Fibroblast of mammary gland (primary cell): Measurements from ENCODE around the gene PRIM2.
"Not testable (repeated sequence)": the region's sequence is repeated elsewhere in the genome, so short reads cannot be mapped to it uniquely, and the experiment has no call there.

Source experiments
- DNase-seq: peaks from one replicate; pipeline ENCODE4 v3.0.0-alpha.2; 2010; ENCODE audit warnings: low read depth
- H3K4me3 ChIP-seq: 2 replicates; pipeline ENCODE4 v1.5.1; 2011; ENCODE audit warnings: low read depth, mild to moderate bottlenecking, low read length, moderate library complexity; ENCODE audit not compliant: control insufficient read depth
- TF ChIP-seq, protein P1 (sequence below): conservative IDR thresholded peaks from 2 replicates; pipeline ENCODE4 v1.5.1; 2011; ENCODE audit warnings: low read depth, low read length, inconsistent platforms; ENCODE audit not compliant: control insufficient read depth, insufficient read depth

The PRIM2 gene

DNA sequence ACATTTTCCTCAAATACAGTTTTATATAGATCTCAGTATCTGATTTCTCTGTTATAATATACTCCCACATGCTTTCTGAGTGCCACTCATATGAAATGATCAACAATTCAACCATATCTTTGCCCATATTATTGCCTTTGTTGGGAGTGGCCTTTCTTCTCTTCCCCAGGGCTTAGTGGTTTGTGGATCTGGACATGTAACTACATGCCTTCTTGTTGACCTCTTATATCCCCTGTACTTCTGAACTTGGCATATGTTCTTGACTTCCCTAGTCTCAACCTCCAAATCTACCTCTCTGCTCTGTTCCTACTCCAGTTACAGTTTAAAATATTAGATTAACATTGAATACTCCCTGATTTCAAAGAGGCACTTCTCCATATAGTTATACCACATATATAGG lies 34.3 kb upstream of the PRIM2 start:
- TF ChIP-seq, protein P1, sequence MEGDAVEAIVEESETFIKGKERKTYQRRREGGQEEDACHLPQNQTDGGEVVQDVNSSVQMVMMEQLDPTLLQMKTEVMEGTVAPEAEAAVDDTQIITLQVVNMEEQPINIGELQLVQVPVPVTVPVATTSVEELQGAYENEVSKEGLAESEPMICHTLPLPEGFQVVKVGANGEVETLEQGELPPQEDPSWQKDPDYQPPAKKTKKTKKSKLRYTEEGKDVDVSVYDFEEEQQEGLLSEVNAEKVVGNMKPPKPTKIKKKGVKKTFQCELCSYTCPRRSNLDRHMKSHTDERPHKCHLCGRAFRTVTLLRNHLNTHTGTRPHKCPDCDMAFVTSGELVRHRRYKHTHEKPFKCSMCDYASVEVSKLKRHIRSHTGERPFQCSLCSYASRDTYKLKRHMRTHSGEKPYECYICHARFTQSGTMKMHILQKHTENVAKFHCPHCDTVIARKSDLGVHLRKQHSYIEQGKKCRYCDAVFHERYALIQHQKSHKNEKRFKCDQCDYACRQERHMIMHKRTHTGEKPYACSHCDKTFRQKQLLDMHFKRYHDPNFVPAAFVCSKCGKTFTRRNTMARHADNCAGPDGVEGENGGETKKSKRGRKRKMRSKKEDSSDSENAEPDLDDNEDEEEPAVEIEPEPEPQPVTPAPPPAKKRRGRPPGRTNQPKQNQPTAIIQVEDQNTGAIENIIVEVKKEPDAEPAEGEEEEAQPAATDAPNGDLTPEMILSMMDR = no peak

GRCh38 chr6:57283911-57284455 lies 33.4 kb upstream of the PRIM2 start:
- TF ChIP-seq, protein P1 = no peak
- peak; percentile 20 for DNase-seq
- H3K4me3 ChIP-seq = no peak overlapping the region

More for the DNA sequence above, 34.3 kb upstream of the PRIM2 start:
- peak; percentile 42 for DNase-seq
- no peak overlapping the region for H3K4me3 ChIP-seq

DNA sequence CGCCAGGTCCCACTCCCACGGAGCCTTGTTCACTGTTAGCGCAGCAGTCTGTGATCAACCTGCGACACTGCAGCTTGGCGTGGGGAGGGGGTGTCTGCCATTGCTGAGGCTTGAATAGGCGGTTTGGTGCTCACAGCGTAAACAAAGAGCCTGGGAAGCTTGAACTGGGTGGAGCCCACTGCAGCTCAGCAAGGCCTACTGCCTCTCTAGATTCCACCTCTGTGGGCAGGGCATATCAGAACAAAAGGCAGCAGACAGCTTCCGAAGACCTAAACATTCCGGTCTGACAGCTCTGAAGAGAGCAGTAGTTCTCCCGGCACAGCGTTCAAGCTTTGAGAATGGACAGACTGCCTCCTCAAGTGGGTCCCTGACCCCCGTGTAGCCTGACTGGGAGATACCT lies 29.3 kb upstream of the PRIM2 start:
- DNase-seq, H3K4me3 ChIP-seq: not testable (repeated sequence)

DNA sequence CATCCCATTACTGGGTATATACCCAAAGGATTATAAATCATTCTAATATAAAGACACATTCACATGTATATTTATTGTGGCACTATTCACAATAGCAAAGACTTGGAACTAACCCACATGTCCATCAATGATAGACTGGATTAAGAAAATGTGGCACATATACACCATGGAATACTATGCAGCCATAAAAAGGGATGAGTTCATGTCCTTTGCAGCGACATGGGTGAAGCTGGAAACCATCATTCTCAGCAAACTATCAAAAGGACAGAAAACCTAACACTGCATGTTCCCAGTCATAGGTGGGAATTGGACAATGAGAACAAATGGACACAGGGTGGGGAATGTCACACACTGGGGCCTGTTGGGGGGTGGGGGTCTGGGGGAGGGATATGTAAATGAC lies 24.0 kb upstream of the PRIM2 start:
- not testable (repeated sequence) for DNase-seq, H3K4me3 ChIP-seq

GRCh38 chr6:57294862-57295445 lies 22.5 kb upstream of the PRIM2 start:
- DNase-seq = peak; percentile 33
- H3K4me3 ChIP-seq = no peak overlapping the region
- TF ChIP-seq, protein P1 = no peak

DNA sequence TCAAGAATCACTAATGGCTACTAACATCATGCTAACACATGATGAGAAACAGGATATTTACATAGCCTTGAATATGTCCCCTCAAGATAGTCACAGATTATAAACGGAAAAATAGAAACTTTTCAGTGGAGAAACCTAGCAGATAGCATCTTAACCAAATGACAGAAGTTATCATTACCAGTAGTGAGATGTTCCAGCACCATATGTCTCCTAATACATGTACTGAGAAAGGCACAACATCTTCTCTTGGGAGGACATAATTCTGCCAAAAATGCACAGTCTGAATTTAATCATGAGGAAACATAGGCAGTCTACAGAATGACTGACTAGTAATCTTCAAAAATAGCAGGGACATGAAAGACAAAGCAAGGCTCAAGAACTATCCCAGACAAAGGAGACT lies 19.9 kb upstream of the PRIM2 start:
- H3K4me3 ChIP-seq = no peak overlapping the region
- no peak for DNase-seq
- TF ChIP-seq, protein P1 = no peak

DNA sequence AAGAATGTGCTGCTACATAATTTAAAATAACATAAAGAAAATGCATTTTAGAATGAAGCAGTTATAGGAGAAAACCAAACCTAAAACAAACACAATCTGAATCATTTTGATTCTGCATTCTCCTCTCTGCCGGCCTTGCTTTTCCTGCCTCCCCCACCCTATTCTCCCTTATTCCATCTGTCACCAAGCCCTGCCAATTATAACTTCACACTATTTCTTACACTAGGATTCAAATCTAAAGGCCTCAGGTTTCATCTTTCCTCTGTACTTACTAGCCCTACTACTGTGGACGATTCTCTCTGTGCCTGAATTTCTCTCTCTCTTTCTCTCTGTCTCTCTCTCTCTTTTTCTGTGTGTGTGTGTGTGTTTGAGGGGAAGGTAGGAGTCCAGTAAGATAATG lies 18.7 kb upstream of the PRIM2 start:
- H3K4me3 ChIP-seq = no peak overlapping the region
- TF ChIP-seq, protein P1 = no peak
- DNase-seq = no peak

DNA sequence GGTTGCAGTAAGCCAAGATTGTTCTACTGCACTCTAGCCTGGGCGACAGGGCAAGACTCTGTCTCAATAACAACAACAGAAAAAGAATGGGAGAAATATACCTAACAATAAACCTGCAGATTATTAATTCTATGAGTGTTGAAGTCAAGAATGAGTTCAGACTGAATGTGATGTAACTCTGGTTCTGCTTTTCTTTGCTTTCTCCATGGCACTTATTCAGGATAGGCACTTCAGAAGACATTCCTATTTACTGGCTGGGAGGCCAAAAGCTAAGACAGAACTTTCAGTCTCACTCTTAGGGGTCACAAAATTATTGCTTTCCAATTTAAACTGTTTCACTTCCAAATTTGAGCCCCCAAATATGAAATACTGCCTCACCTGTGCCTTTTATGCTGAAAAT lies 15.7 kb upstream of the PRIM2 start:
- no peak overlapping the region for H3K4me3 ChIP-seq
- DNase-seq = no peak
- TF ChIP-seq, protein P1 = no peak
